8988T (cell line): ENCODE data around the gene USP21.

Source experiments
- DNase-seq: peaks from one replicate; pipeline ENCODE4 v3.0.0; 2011

The USP21 gene

GRCh38 chr1:161138431-161138830 is 20.9 kb upstream of the USP21 start:
- DNase-seq, result no peak

GRCh38 chr1:161139766-161140165 is 19.5 kb upstream of the USP21 start:
- no peak for DNase-seq

- no peak for DNase-seq
These were observed 18.4 kb upstream of the USP21 start for GRCh38 chr1:161140755-161141400.

- DNase-seq, result no peak
These were observed 13.5 kb upstream of the USP21 start for GRCh38 chr1:161145832-161146231.

- DNase-seq, result no peak
These were observed 6.1 kb upstream of the USP21 start for GRCh38 chr1:161153176-161153575.

GRCh38 chr1:161153682-161154337 is 5.5 kb upstream of the USP21 start, which contains the start of gene UFC1:
TSS of gene UFC1 (plus strand) at chr1:161153978. CDS start at chr1:161153998, 20 bp downstream.
- peak; percentile 64 for DNase-seq

- no peak for DNase-seq
These were observed 1.4 kb upstream of the USP21 start for GRCh38 chr1:161157867-161158266.

- no peak for DNase-seq
These were observed 837 bp upstream of the USP21 start for GRCh38 chr1:161158316-161159010.

GRCh38 chr1:161159913-161160243 is 578 bp downstream of the USP21 start:
- DNase-seq, result no peak

GRCh38 chr1:161160671-161161145 is 1.4 kb downstream of the USP21 start:
- DNase-seq, result no peak

GRCh38 chr1:161161652-161162051 is 2.4 kb downstream of the USP21 start:
- DNase-seq, result no peak

GRCh38 chr1:161162052-161162451 is 2.8 kb downstream of the USP21 start:
- no peak for DNase-seq

- no peak for DNase-seq
These were observed 3.5 kb downstream of the USP21 start for GRCh38 chr1:161162806-161163205.

GRCh38 chr1:161163793-161164192 is 4.5 kb downstream of the USP21 start:
- DNase-seq, result no peak

GRCh38 chr1:161164901-161165610 is 5.8 kb downstream of the USP21 start:
- no peak for DNase-seq

GRCh38 chr1:161165742-161166668 is 6.7 kb downstream of the USP21 start, which contains the start of gene PPOX:
TSS of gene PPOX (plus strand) at chr1:161166426. CDS start at chr1:161166848, 422 bp downstream.
- peak; percentile 79 for DNase-seq

- no peak for DNase-seq
These were observed 7.6 kb downstream of the USP21 start for GRCh38 chr1:161166669-161167548.

GRCh38 chr1:161168906-161169305 is 9.6 kb downstream of the USP21 start:
- DNase-seq, result no peak

- DNase-seq, result no peak
These were observed 11.9 kb downstream of the USP21 start for GRCh38 chr1:161171191-161171590.

GRCh38 chr1:161171696-161172095 is 12.4 kb downstream of the USP21 start:
- no peak for DNase-seq

GRCh38 chr1:161172349-161172748 is 13.0 kb downstream of the USP21 start:
- DNase-seq, result no peak
